Lower lobe of right lung (tissue), 2 donors: ENCODE data around the gene IL33. TPM values are rescaled to one million over a fixed set of nuclear protein-coding genes. Genes with fewer than 3 reads are reported as not detected.

Experiments
- ATAC-seq, 2 donors: fragments of 200-7000 bp; cut with Tn5 transposase; one replicate each; pipeline ENCODE4 v1.9.1; 2020 to 2022; ENCODE audit warnings: mild to moderate bottlenecking in 2 of 2, moderate library complexity in 2 of 2
- DNase-seq: peaks from one replicate; pipeline ENCODE4 v3.0.0-alpha.2; 2020
- H3K27ac ChIP-seq: fragments of 200-600 bp; one replicate; pipeline ENCODE4 v1.8.0; 2022
- H3K27me3 ChIP-seq: fragments of 200-600 bp; one replicate; pipeline ENCODE4 v1.8.0; 2022; ENCODE audit warnings: low read depth
- H3K36me3 ChIP-seq: fragments of 200-600 bp; one replicate; pipeline ENCODE4 v1.8.0; 2022; ENCODE audit warnings: mild to moderate bottlenecking
- H3K4me1 ChIP-seq: fragments of 200-600 bp; one replicate; pipeline ENCODE4 v1.8.0; 2022
- H3K4me3 ChIP-seq: fragments of 200-600 bp; one replicate; pipeline ENCODE4 v1.8.0; 2022; ENCODE audit warnings: mild to moderate bottlenecking
- H3K9me3 ChIP-seq: fragments of 200-600 bp; one replicate; pipeline ENCODE4 v1.8.0; 2022
- intact Hi-C: fragments of 100-400 bp; cut with DNase I; formaldehyde crosslinking; loops from one replicate; pipeline ENCODE4 v1.11.0; 2022
- total RNA-seq: library from RNA; stranded (reverse); fragmentation: NEBNext Ultra II Directional; extraction: Animal tissue kit (Norgen Biotek cat#: 25700); gene quantifications from one replicate; pipeline ENCODE4 v1.2.1, GENCODE V29; 2021
- TF ChIP-seq, protein P1 (sequence below): fragments of 200-600 bp; IDR thresholded peaks from one replicate; pipeline ENCODE4 v1.8.0; 2022; ENCODE audit warnings: antibody characterized with exemption, mild to moderate bottlenecking
- donor health status: DM: no; HTN: yes; CAD: no; lungs with severe emphysema.

The IL33 gene
- total RNA-seq, 1 donor from 2014 or later, result 47.8 TPM

DNA sequence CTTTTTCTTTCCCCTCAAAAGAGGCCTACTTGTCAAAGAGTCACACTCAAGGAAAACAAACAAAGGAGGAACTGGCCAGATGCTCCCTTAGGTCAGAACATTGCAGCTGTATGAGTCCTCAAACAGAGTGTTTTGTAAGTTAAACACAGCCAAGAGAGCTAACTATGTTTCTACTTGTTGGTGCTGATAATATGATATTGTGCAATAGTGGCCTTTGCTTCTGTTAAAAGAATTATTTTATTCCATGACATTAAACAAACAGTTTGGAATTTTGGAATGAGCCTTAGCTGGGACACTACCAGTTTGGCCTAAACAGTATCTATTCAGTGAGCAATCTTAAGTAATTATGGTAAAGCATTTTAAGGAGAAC lies 56.6 kb downstream of the IL33 start:
- TF ChIP-seq, protein P1, sequence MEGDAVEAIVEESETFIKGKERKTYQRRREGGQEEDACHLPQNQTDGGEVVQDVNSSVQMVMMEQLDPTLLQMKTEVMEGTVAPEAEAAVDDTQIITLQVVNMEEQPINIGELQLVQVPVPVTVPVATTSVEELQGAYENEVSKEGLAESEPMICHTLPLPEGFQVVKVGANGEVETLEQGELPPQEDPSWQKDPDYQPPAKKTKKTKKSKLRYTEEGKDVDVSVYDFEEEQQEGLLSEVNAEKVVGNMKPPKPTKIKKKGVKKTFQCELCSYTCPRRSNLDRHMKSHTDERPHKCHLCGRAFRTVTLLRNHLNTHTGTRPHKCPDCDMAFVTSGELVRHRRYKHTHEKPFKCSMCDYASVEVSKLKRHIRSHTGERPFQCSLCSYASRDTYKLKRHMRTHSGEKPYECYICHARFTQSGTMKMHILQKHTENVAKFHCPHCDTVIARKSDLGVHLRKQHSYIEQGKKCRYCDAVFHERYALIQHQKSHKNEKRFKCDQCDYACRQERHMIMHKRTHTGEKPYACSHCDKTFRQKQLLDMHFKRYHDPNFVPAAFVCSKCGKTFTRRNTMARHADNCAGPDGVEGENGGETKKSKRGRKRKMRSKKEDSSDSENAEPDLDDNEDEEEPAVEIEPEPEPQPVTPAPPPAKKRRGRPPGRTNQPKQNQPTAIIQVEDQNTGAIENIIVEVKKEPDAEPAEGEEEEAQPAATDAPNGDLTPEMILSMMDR, result no peak

DNA sequence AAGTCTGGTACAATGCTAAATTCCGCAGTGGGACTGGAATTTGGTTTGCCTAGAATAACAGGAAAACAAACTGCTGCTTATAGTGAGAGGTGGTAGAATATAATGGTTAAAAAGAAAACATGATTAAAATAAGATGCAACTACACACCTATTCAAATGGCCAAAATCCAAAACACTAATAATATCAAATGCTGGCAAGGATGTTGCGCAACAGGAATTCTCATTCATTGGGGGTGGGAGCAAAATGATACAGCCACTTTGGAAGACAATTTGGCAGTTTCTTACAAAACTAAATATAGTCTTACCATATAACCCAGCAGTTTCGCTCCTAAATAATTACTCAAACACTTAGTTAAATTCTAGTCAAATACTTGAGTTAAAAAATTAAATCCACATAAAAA lies 61.8 kb downstream of the IL33 start:
- no peaks in the 10 kb centered on the region for H3K9me3 ChIP-seq
- intact Hi-C loops, result no loop called here
- H3K36me3 ChIP-seq, result no peaks in the 10 kb centered on the region
- no peaks in the 10 kb centered on the region for H3K27me3 ChIP-seq
- H3K4me3 ChIP-seq, result no peak overlapping the region
- TF ChIP-seq, protein P1, result no peak
- no peak overlapping the region for H3K27ac ChIP-seq
- H3K4me1 ChIP-seq, result peaks cover 7% of the 10 kb centered on the region
- DNase-seq (no peak), ATAC-seq (no peak)

More for the DNA sequence above, 56.6 kb downstream of the IL33 start:
- no peaks in the 10 kb centered on the region for H3K9me3 ChIP-seq
- H3K27me3 ChIP-seq, result no peaks in the 10 kb centered on the region
- no peaks in the 10 kb centered on the region for H3K36me3 ChIP-seq
- H3K4me3 ChIP-seq, result no peak overlapping the region
- peak; percentile 95 to 97 for ATAC-seq
- no peak for DNase-seq
- H3K4me1 ChIP-seq, result peaks cover 8% of the 10 kb centered on the region
- no peak overlapping the region for H3K27ac ChIP-seq
- intact Hi-C loops, result no loop called here

GRCh38 chr9:6301858-6302257 lies 86.3 kb downstream of the IL33 start:
- no peaks in the 10 kb centered on the region for H3K36me3 ChIP-seq
- TF ChIP-seq, protein P1, result no peak
- H3K27ac ChIP-seq, result no peak overlapping the region
- DNase-seq, result no peak
- ATAC-seq, result no peak
- no peaks in the 10 kb centered on the region for H3K27me3 ChIP-seq
- intact Hi-C loops, result loop anchor here (10.0 kb wide), 1 partner anchor 247 kb away; no protein-coding TSS in a partner anchor
- no peaks in the 10 kb centered on the region for H3K9me3 ChIP-seq
- H3K4me3 ChIP-seq, result no peak overlapping the region
- no peaks in the 10 kb centered on the region for H3K4me1 ChIP-seq

DNA sequence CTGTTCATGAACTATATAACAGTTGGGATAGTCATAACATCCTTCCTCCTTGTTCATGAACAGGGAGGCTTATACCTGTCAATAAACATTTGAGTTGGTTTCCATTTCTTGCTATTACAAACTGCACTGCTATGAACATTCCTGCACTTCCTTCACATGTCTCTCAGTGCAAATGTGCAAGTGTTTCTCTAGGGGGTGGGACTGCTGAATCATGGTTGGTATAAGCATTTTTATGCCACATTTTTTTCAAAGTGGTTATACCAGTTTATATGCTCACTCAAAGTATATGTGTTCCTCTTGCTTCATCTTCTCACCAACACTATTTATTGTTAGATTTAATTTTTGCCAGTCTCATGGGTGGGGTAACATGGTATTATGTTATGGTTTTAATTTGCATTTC lies 86.8 kb downstream of the IL33 start:
- intact Hi-C loops, result loop anchor here (10.0 kb wide), 1 partner anchor 248 kb away; no protein-coding TSS in a partner anchor

GRCh38 chr9:6304232-6304631 lies 88.6 kb downstream of the IL33 start:
- Histone ChIP-seq H3K27me3 (no peaks in the 10 kb centered on the region), H3K27ac (no peak overlapping the region), H3K4me1 (no peaks in the 10 kb centered on the region), H3K9me3 (no peaks in the 10 kb centered on the region), H3K4me3 (no peak overlapping the region), H3K36me3 (no peaks in the 10 kb centered on the region)
- TF ChIP-seq, protein P1, result no peak
- intact Hi-C loops, result loop anchor here (10.0 kb wide), 1 partner anchor 249 kb away; no protein-coding TSS in a partner anchor
- no peak for ATAC-seq
- no peak for DNase-seq

More for the DNA sequence above, 86.8 kb downstream of the IL33 start:
- Histone ChIP-seq H3K27ac (no peak overlapping the region), H3K4me3 (no peak overlapping the region), H3K9me3 (no peaks in the 10 kb centered on the region), H3K27me3 (no peaks in the 10 kb centered on the region), H3K4me1 (no peaks in the 10 kb centered on the region), H3K36me3 (no peaks in the 10 kb centered on the region)
- TF ChIP-seq, protein P1, result no peak
- ATAC-seq (peak in 1 of 2 donors; percentile 16), DNase-seq (no peak)
